Osteoblast (primary cell): Measurements from ENCODE around the gene CFB. TPM values are rescaled to one million over a fixed set of nuclear protein-coding genes. Genes with fewer than 3 reads are reported as not detected.
"Not testable (repeated sequence)": the region's sequence is repeated elsewhere in the genome, so short reads cannot be mapped to it uniquely, and the experiment has no call there.

Experiments used
- DNase-seq: peaks from one replicate; pipeline ENCODE4 v3.0.0; 2011; ENCODE audit warnings: low spot score, mixed read lengths; ENCODE audit not compliant: insufficient read length; ENCODE audit errors: missing footprints
- H2AFZ ChIP-seq: 2 replicates; pipeline ENCODE4 v1.6.0; 2011; ENCODE audit warnings: mild to moderate bottlenecking, low read length
- H3K27ac ChIP-seq: 2 replicates; pipeline ENCODE4 v1.5.1; 2011; ENCODE audit warnings: mild to moderate bottlenecking, low read depth, low read length, moderate library complexity
- H3K27me3 ChIP-seq: 2 replicates; pipeline ENCODE4 v1.6.0; 2012; ENCODE audit warnings: mild to moderate bottlenecking, control low read depth, inconsistent platforms, low read length, moderate library complexity; ENCODE audit not compliant: insufficient read depth
- H3K36me3 ChIP-seq: 2 replicates; pipeline ENCODE4 v1.5.1; 2011; ENCODE audit warnings: mild to moderate bottlenecking, low read length, control low read depth, moderate library complexity; ENCODE audit not compliant: insufficient read depth
- H3K4me1 ChIP-seq: 2 replicates; pipeline ENCODE4 v1.5.1; 2011; ENCODE audit warnings: mild to moderate bottlenecking, low read length, control low read depth, moderate library complexity; ENCODE audit not compliant: insufficient read depth
- H3K4me2 ChIP-seq: 2 replicates; pipeline ENCODE4 v1.6.0; 2011; ENCODE audit warnings: mild to moderate bottlenecking, low read length; ENCODE audit not compliant: insufficient read depth
- H3K4me3 ChIP-seq: fragments of 200-600 bp; sonication (generic); 3 replicates; pipeline ENCODE4 v1.5.1; 2012; ENCODE audit warnings: mild to moderate bottlenecking, low read length, inconsistent platforms; ENCODE audit not compliant: insufficient read depth
- H3K79me2 ChIP-seq: 2 replicates; pipeline ENCODE4 v1.6.0; 2012; ENCODE audit warnings: mild to moderate bottlenecking, low read length, control low read depth, inconsistent platforms; ENCODE audit not compliant: insufficient read depth
- H3K9me3 ChIP-seq: 2 replicates; pipeline ENCODE4 v1.5.1; 2011; ENCODE audit warnings: low read depth, low read length, control low read depth
- H4K20me1 ChIP-seq: 2 replicates; pipeline ENCODE4 v1.6.0; 2012; ENCODE audit warnings: mild to moderate bottlenecking, low read length, control low read depth; ENCODE audit not compliant: insufficient read depth
- total RNA-seq: library from RNA; depleted of rRNA; stranded (reverse); fragments of >200 nt; gene quantifications from 2 replicates; pipeline ENCODE4 v1.2.3, GENCODE V29; 2012
- TF ChIP-seq, protein P1 (sequence below): IDR thresholded peaks from 2 replicates; pipeline ENCODE4 v1.5.1; 2011; ENCODE audit warnings: mild to moderate bottlenecking, low read depth, low read length, moderate library complexity; ENCODE audit errors: extremely low read depth

Gene CFB
- total RNA-seq, 1 donor: 26.8 TPM

DNA sequence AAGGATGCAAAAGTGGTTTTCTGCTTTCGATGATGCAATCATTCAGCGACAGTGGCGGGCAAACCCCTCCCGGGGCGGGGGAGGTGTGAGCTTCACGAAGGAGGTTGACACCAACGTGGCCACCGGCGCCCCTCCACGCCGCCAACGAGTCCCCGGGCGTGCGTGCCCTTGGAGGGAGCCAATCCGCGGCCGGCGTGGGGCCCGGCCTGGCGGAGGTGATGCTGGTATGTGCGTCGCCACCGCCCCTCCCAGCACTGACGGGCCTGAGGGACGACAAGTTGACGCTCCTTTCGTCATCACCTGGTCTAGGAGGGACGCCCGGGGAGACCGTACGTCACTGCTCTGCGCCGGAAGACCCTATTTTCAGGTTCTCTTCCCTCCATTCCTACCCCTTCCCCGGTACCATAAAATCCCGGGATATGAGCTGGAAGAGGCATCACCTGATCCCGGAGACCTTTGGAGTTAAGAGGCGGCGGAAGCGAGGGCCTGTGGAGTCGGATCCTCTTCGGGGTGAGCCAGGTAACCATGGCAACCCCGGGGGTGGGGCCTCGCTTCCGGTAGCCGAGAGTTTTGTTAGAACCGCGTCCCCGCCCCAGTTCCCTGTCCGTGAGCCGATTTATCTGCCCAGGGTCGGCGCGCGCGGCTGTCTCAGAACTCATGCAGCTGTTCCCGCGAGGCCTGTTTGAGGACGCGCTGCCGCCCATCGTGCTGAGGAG is 26.3 kb downstream of the CFB start, which contains the start of gene DXO:
TSS of gene DXO (minus strand) at position 146 of the 716 bp plus-strand sequence. CDS start 463 bp downstream, outside the sequence.
- peaks cover 4% of the 10 kb centered on the region for H4K20me1 ChIP-seq
- H3K27ac ChIP-seq: peak within 1 kb of the TSS; percentile 99
- no peaks in the 10 kb centered on the region for H3K9me3 ChIP-seq
- H3K4me2 ChIP-seq: peak within 1 kb of the TSS; percentile 93
- peak; percentile 100 for DNase-seq
- no peaks in the 10 kb centered on the region for H3K27me3 ChIP-seq
- peaks cover 32% of the 10 kb centered on the region for H3K4me1 ChIP-seq
- H2AFZ ChIP-seq: peak within 1 kb of the TSS; percentile 88
- TF ChIP-seq, protein P1, sequence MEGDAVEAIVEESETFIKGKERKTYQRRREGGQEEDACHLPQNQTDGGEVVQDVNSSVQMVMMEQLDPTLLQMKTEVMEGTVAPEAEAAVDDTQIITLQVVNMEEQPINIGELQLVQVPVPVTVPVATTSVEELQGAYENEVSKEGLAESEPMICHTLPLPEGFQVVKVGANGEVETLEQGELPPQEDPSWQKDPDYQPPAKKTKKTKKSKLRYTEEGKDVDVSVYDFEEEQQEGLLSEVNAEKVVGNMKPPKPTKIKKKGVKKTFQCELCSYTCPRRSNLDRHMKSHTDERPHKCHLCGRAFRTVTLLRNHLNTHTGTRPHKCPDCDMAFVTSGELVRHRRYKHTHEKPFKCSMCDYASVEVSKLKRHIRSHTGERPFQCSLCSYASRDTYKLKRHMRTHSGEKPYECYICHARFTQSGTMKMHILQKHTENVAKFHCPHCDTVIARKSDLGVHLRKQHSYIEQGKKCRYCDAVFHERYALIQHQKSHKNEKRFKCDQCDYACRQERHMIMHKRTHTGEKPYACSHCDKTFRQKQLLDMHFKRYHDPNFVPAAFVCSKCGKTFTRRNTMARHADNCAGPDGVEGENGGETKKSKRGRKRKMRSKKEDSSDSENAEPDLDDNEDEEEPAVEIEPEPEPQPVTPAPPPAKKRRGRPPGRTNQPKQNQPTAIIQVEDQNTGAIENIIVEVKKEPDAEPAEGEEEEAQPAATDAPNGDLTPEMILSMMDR: no peak
- H3K36me3 ChIP-seq: peaks cover 30% of the 10 kb centered on the region
- H3K4me3 ChIP-seq: peak within 1 kb of the TSS; percentile 91
- H3K79me2 ChIP-seq: peaks cover 59% of the 10 kb centered on the region

DNA sequence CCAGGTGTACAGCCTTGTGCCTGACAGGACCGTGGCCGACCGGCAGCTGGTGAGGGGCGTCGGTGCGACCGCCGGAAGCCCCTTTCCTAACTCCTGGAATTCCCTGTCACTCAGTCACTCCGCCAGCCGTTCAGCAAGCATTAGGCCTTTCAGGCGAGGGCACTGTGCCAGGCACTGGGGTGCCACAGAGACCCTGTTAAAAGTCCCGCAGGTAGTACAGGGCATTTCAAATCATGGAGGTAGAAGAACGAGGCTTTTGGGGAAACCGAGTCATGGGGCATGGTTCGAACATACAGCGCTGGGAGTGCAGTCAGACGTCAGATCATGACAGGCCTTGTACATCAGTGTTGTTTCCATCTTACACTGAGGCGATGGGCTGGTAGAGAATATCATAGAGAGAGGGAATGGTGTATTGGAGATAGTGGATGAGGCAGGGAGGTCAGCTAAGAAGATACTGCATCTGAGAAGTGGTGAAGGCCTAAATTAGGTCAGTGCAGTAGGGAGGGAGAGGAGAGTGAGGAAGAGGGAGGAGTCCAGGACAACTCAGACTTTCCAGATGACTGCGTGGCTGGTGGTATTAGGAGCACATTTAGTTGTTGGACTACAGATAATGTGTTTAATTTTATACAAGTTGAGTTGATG is 26.9 kb downstream of the CFB start:
- Histone ChIP-seq H3K4me3 (peak overlapping the region; percentile 91), H3K4me1 (peaks cover 32% of the 10 kb centered on the region), H3K79me2 (peaks cover 53% of the 10 kb centered on the region), H4K20me1 (peaks cover 4% of the 10 kb centered on the region), H3K27me3 (no peaks in the 10 kb centered on the region), H3K9me3 (no peaks in the 10 kb centered on the region), H3K4me2 (peak overlapping the region; percentile 93), H3K27ac (peak overlapping the region; percentile 99), H2AFZ (peak overlapping the region; percentile 88), H3K36me3 (peaks cover 24% of the 10 kb centered on the region)
- TF ChIP-seq, protein P1: no peak
- peak; percentile 90 for DNase-seq

DNA sequence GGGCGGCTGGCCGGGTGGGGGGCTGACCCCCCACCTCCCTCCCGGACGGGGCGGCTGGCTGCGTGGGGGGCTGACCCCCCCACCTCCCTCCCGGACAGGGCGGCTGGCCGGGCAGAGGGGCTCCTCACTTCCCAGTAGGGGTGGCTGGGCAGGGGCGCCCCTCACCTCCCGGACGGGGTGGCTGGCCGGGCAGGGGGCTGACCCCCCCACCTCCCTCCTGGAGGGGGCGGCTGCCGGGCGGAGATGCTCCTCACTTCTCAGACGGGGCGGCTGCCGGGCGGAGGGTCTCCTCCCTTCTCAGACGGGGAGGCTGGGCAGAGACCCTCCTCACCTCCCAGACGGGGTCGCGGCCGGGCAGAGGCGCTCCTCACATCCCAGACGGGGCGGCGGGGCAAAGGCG is 30.2 kb downstream of the CFB start:
- H4K20me1 ChIP-seq, H2AFZ ChIP-seq, H3K27me3 ChIP-seq, DNase-seq, H3K4me3 ChIP-seq, H3K4me2 ChIP-seq, H3K27ac ChIP-seq, H3K9me3 ChIP-seq, H3K36me3 ChIP-seq: not testable (repeated sequence)
- Histone ChIP-seq H3K4me1 (peaks cover 15% of the 10 kb centered on the region), H3K79me2 (peaks cover 34% of the 10 kb centered on the region)

GRCh38 chr6:31977816-31978431 is 32.0 kb downstream of the CFB start:
- Histone ChIP-seq H2AFZ (no peak overlapping the region), H4K20me1 (peaks cover 2% of the 10 kb centered on the region), H3K79me2 (peaks cover 22% of the 10 kb centered on the region), H3K4me2 (no peak overlapping the region), H3K4me3 (no peak overlapping the region), H3K4me1 (peaks cover 8% of the 10 kb centered on the region), H3K27me3 (no peaks in the 10 kb centered on the region), H3K27ac (no peak overlapping the region), H3K36me3 (peaks cover 8% of the 10 kb centered on the region), H3K9me3 (no peaks in the 10 kb centered on the region)
- TF ChIP-seq, protein P1: no peak
- DNase-seq: no peak
